NT2/D1 (cell line): ENCODE results near the gene METTL2A.
"Not testable (repeated sequence)": the region's sequence is repeated elsewhere in the genome, so short reads cannot be mapped to it uniquely, and the experiment has no call there.

Source experiments
- SUZ12 ChIP-seq: IDR thresholded peaks from 2 replicates; pipeline ENCODE4 v1.6.1; 2011; ENCODE audit not compliant: insufficient read length, insufficient read depth; ENCODE audit errors: extremely low read depth
- YY1 ChIP-seq: IDR thresholded peaks from 2 replicates; pipeline ENCODE4 v1.6.1; 2011; ENCODE audit not compliant: insufficient read length, insufficient read depth
- ZNF274 ChIP-seq: IDR thresholded peaks from 2 replicates; pipeline ENCODE4 v1.6.1; 2011; ENCODE audit warnings: mild to moderate bottlenecking, low read depth, low read length

GRCh38 chr17:62473030-62473982 lies 49.6 kb downstream of the METTL2A start:
- TF ChIP-seq YY1, ZNF274, SUZ12: not testable (repeated sequence)
